ENCODE measurements around the gene CCND1. TPM values are rescaled to one million over a fixed set of nuclear protein-coding genes. Genes with fewer than 3 reads are reported as not detected.

Gene CCND1
- total RNA-seq, 1 experiment from 2014 or later, result 392 TPM

- Mint-ChIP-seq H3K4me1 (ENCODE audit: low read depth, unreplicated experiment) (no peaks in the 10 kb centered on the region), H3K36me3 (ENCODE audit: insufficient read depth, unreplicated experiment) (peaks cover 99% of the 10 kb centered on the region), H3K9me3 (ENCODE audit: low read depth, unreplicated experiment) (no peaks in the 10 kb centered on the region), H3K4me3 (ENCODE audit: low read depth, unreplicated experiment) (no peak overlapping the region), H3K27ac (ENCODE audit: unreplicated experiment) (no peak overlapping the region), H3K27me3 (ENCODE audit: unreplicated experiment) (no peaks in the 10 kb centered on the region)
- intact Hi-C loops (cut with micrococcal nuclease; ENCODE audit: unreplicated experiment), result no loop called here
- no TSS peak for BruUV-seq (replicated peaks)
- CTCF ChIA-PET, result no interaction called here
- no peak for TF ChIP-seq CTCF (IDR thresholded peaks at IDR 0.05; ENCODE audit: unreplicated experiment)
- no peak for DNase-seq
These were observed 8.6 kb downstream of the CCND1 start for GRCh38 chr11:69649576-69649900.

DNA sequence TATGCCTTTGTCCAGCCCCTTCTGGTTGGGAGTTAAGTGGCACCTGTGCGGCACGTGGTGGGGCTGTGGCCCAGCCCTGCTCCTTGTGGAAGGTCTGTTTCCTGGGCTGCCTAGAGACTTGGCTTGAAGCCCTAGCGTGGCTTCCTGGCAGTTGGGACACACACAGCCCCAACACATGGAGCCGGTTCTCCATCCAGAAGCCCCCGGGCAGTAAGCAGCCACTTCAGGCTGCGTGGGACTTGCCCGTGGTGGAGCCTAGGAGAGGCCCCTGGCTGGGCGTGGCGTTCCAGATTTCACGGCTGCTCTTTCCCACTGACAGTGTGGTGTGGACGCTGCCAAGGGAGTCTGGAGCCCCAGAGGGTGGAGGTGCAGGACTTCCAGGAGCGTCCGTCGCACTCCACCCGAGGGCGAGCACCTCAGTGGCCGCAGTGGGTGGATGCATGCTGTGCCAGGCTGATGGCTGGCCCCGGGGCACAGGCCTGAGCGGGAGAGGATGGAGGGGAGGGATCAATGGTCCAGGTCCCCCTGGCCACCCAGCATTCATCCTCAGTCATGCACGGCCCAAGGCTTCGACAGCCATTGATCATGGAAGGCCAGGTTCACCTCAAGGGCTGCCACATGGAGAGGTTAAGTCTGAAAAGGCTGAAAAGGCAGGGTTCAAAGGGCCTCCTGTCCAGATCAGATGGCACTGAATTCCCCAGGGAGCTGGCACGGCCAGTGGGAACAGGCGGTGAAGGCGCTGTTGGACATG is 9.3 kb downstream of the CCND1 start:
- CTCF ChIA-PET, result interaction anchor here (0.5 kb wide), 1 partner anchor 331 kb away, joined by 3 read pairs; no protein-coding TSS in a partner anchor
- no peaks in the 10 kb centered on the region for H3K27me3 Mint-ChIP-seq (ENCODE audit: unreplicated experiment)
- DNase-seq, result no peak
- H3K9me3 Mint-ChIP-seq (ENCODE audit: low read depth, unreplicated experiment), result no peaks in the 10 kb centered on the region
- H3K27ac Mint-ChIP-seq (ENCODE audit: unreplicated experiment), result no peak overlapping the region
- H3K4me3 Mint-ChIP-seq (ENCODE audit: low read depth, unreplicated experiment), result no peak overlapping the region
- no peaks in the 10 kb centered on the region for H3K4me1 Mint-ChIP-seq (ENCODE audit: low read depth, unreplicated experiment)
- BruUV-seq (replicated peaks), result no TSS peak
- TF ChIP-seq CTCF (IDR thresholded peaks at IDR 0.05; ENCODE audit: unreplicated experiment), result no peak
- intact Hi-C loops (cut with micrococcal nuclease; ENCODE audit: unreplicated experiment), result no loop called here
- peaks cover 99% of the 10 kb centered on the region for H3K36me3 Mint-ChIP-seq (ENCODE audit: insufficient read depth, unreplicated experiment)

DNA sequence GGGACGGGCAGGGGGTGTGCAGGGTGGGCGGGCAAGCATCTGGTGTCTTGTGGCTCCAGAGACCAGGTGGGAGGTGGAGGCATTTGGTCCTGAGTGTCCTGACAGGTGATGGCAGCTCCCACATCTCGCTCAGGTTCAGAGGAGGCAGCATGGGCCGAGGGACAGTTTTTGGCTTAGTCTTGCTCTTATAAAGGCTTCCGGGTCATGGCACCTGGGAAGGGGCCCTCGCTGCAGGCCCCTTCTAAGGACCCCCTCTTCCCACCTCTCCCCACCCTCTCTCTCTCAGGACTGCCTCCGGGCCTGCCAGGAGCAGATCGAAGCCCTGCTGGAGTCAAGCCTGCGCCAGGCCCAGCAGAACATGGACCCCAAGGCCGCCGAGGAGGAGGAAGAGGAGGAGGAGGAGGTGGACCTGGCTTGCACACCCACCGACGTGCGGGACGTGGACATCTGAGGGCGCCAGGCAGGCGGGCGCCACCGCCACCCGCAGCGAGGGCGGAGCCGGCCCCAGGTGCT is 9.9 kb downstream of the CCND1 start:
- Mint-ChIP-seq H3K9me3 (ENCODE audit: low read depth, unreplicated experiment) (no peaks in the 10 kb centered on the region), H3K27me3 (ENCODE audit: unreplicated experiment) (no peaks in the 10 kb centered on the region), H3K4me1 (ENCODE audit: low read depth, unreplicated experiment) (no peaks in the 10 kb centered on the region), H3K4me3 (ENCODE audit: low read depth, unreplicated experiment) (no peak overlapping the region), H3K27ac (ENCODE audit: unreplicated experiment) (no peak overlapping the region), H3K36me3 (ENCODE audit: insufficient read depth, unreplicated experiment) (peaks cover 99% of the 10 kb centered on the region)
- CTCF ChIA-PET, result interaction anchor here (0.5 to 0.6 kb wide), 2 partner anchors 331 to 516 kb away, joined by 3 to 5 read pairs; no protein-coding TSS in a partner anchor
- no peak for TF ChIP-seq CTCF (IDR thresholded peaks at IDR 0.05; ENCODE audit: unreplicated experiment)
- BruUV-seq (replicated peaks), result no TSS peak
- intact Hi-C loops (cut with micrococcal nuclease; ENCODE audit: unreplicated experiment), result no loop called here
- no peak for DNase-seq

GRCh38 chr11:69651834-69652620 is 11.1 kb downstream of the CCND1 start:
- intact Hi-C loops (cut with micrococcal nuclease; ENCODE audit: unreplicated experiment), result no loop called here
- BruUV-seq (replicated peaks), result no TSS peak
- peaks cover 93% of the 10 kb centered on the region for H3K36me3 Mint-ChIP-seq (ENCODE audit: insufficient read depth, unreplicated experiment)
- H3K27ac Mint-ChIP-seq (ENCODE audit: unreplicated experiment), result no peak overlapping the region
- H3K9me3 Mint-ChIP-seq (ENCODE audit: low read depth, unreplicated experiment), result no peaks in the 10 kb centered on the region
- no peaks in the 10 kb centered on the region for H3K4me1 Mint-ChIP-seq (ENCODE audit: low read depth, unreplicated experiment)
- no peaks in the 10 kb centered on the region for H3K27me3 Mint-ChIP-seq (ENCODE audit: unreplicated experiment)
- H3K4me3 Mint-ChIP-seq (ENCODE audit: low read depth, unreplicated experiment), result no peak overlapping the region
- DNase-seq, result no peak
- TF ChIP-seq CTCF (IDR thresholded peaks at IDR 0.05; ENCODE audit: unreplicated experiment), result no peak
- CTCF ChIA-PET, result interaction anchor here (0.6 kb wide), 1 partner anchor 550 kb away, joined by 3 read pairs; no protein-coding TSS in a partner anchor

All from Calu3 (cell line).